HK-2 (cell line): ENCODE results near the gene TNFAIP8L2.

Source experiments
- DNase-seq: peaks from one replicate; pipeline ENCODE4 v3.0.0-alpha.2; 2018; ENCODE audit not compliant: unreplicated experiment

Gene TNFAIP8L2

GRCh38 chr1:151156515-151156819, at the start of gene TNFAIP8L2:
TNFAIP8L2 (plus strand) TSS chr1:151156649; CDS start chr1:151158698, 2,049 bp downstream.
- DNase-seq, result no peak

- no peak for DNase-seq
These were observed 49.6 kb upstream of the TNFAIP8L2 start for GRCh38 chr1:151106894-151107293.

- no peak for DNase-seq
These were observed 48.1 kb upstream of the TNFAIP8L2 start for GRCh38 chr1:151108331-151108730.

- DNase-seq, result no peak
These were observed 42.6 kb upstream of the TNFAIP8L2 start for GRCh38 chr1:151113877-151114276.

- DNase-seq, result no peak
These were observed 31.6 kb upstream of the TNFAIP8L2 start for GRCh38 chr1:151124763-151125403.

- DNase-seq, result no peak
These were observed 27.6 kb upstream of the TNFAIP8L2 start for GRCh38 chr1:151128800-151129199.

GRCh38 chr1:151130987-151131586, 25.4 kb upstream of the TNFAIP8L2 start:
- no peak for DNase-seq

- DNase-seq, result no peak
These were observed 24.6 kb upstream of the TNFAIP8L2 start for GRCh38 chr1:151131701-151132334.

GRCh38 chr1:151132335-151133017, 24.0 kb upstream of the TNFAIP8L2 start:
- DNase-seq, result no peak

- no peak for DNase-seq
These were observed 23.2 kb upstream of the TNFAIP8L2 start for GRCh38 chr1:151133018-151133806.

- DNase-seq, result no peak
These were observed 22.1 kb upstream of the TNFAIP8L2 start for GRCh38 chr1:151134396-151134795.

- DNase-seq, result no peak
These were observed 21.5 kb upstream of the TNFAIP8L2 start for GRCh38 chr1:151134991-151135390.

- no peak for DNase-seq
These were observed 20.7 kb upstream of the TNFAIP8L2 start for GRCh38 chr1:151135433-151136385.

GRCh38 chr1:151137789-151138188, 18.7 kb upstream of the TNFAIP8L2 start:
- DNase-seq, result no peak

GRCh38 chr1:151142411-151143056, 13.9 kb upstream of the TNFAIP8L2 start:
- no peak for DNase-seq

- DNase-seq, result no peak
These were observed 13.4 kb upstream of the TNFAIP8L2 start for GRCh38 chr1:151143057-151143435.

GRCh38 chr1:151143986-151144385, 12.5 kb upstream of the TNFAIP8L2 start:
- DNase-seq, result no peak

- DNase-seq, result no peak
These were observed 11.8 kb upstream of the TNFAIP8L2 start for GRCh38 chr1:151144474-151145303.

GRCh38 chr1:151145304-151146071, 11.0 kb upstream of the TNFAIP8L2 start:
- DNase-seq, result no peak
